ENCODE results near the gene MKLN1.
"Not testable (repeated sequence)": the region's sequence is repeated elsewhere in the genome, so short reads cannot be mapped to it uniquely, and the experiment has no call there.

The MKLN1 gene
- total RNA-seq, result 82.8 to 136 reads per million in 2 donors

DNA sequence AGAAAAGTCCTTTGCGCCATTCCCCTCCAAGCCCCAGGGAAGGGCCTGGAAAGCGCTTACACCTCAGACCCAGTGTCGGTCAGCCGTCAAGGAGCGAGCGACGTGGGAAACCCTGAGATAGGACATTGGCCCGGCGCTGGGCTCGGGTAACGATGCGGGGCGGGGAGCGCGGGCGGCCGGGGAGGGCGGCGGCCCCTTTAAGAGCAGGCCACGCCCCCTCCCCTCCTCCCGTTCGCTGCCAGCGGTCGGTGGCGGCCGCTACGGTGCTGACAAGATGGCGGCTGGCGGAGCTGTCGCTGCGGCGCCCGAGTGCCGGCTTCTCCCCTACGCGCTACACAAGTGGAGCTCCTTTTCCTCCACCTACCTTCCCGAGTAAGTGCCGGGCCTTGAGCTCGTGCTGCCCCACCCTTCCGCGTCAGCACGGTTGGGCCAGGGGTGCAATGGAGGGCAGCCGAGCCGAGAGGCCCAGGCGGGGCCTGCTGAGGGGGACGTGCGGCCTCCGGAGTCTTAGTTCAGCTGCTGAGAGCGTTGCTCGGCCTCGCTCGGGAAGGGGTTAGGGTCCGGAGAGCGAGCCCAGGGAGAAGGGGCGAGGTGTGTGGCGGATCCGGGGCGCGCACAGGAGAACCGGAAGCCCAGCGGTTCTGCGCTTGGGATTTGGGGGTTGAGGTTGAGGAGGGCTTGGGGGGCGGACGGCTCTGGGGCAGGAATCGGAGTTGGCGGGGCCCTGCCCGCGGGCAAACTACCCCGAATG is at the start of gene MKLN1:
TSS of gene MKLN1 (plus strand) at position 251 of the 751 bp plus-strand sequence. CDS start at position 275, 24 bp downstream.
- peak; percentile 85 for DNase-seq

DNA sequence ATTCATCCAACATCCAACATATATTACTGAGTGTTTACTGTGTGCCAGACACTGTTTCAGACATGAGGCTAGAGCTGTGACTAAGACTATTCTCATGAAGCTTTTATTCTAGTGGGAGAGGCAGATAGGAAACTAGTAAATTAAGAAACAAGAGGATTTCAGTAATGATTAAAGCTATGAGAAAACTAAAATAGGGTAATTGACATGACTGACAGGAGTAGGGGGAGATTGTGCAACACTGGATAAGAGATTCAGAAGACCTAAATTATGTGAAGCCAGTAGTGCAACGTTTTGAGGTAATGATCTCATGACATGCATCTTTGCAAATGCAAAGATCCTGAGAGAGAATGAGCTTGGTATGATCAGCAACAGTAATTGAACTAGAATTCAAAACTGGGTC is 48.6 kb upstream of the MKLN1 start:
- no peak for DNase-seq

DNA sequence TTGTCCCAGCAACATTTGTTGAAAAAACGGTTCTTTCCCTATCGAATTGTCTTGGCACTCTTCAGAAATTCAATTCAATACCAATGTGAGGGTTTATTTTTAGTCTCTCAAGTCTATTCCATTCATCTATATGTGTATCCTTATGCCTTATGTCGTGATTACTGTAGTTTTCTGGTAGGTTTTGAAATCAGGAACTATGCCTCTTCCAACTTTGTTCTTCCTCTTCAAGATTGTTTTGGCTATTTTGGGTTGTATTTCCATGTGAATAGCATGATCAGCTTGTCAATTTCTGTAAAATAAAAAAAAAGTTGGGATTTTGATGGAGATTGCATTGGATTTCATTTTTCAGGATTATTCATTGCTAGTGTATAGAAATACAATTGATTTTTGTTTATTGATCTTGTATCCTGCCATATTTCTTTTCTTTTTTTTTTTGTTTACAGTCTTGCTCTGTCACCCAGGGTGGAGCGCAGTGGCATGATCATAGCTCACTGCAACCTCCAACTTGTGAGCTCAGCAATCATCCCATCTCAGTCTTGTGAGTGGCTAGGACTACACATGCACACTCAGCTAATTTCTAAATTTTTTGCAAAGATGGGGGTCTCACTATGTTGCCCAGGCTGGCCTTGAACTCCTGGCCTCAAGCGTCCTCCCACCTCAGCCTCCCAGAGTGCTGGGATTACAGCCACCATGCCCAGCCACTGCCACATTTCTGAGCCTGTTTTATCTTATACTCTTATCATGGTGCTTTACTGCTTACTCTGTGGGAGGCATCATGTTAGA is 46.2 kb upstream of the MKLN1 start:
- DNase-seq, result no peak

DNA sequence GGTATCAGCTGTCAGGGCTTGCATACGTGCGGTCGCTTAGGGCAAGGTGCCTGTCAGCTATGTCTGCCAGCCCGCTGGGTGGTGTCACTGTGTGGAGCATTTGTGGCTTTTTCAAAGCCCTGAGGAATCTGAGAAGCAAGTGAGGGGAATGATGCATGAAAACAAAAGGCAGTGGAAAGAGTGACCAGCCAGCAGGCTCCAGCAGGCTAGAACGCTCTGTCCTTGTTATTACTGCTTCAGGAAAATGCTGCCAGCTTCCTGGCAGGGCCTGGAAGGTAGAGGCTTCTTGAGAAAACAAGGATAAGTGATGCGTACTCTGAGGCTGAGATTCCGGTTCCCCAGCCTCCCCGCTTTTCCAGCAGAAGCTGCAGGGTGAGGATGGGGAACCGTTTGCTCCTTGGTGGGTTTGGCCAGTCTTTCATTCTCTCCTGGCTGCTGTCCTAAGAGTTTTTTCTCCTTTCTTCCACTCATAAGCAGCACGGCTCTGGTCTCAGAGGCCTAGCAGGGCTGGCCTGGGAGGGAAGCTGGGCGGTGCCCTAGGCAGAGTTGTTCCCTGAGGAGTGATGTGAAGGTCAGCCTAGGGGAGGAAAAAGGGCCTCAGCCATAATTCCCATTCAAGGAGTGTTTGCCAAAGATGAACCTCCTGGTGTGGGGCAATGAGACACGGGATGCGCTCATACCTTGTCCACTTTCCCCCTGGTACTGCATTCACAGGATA is 42.8 kb upstream of the MKLN1 start:
- no peak for DNase-seq

DNA sequence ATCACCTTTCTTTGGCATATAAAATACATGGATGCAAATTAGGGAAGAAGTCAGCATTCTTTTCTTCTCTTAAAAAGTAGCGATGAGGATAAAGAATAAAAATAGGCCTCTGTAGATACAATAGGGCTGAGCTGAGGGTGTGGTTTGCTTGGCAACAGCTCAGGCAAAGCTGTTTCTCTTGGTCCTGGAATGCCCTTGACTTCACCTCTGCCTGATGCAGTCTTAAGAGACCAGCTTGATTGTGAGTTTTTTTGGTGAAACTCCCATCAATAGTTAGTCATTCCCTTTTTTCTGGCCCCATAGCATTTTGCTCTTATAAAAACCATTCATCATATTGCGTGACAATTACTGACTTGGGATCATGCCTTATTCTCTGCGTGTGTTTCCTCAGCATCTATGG is 42.1 kb upstream of the MKLN1 start:
- DNase-seq, result no peak

DNA sequence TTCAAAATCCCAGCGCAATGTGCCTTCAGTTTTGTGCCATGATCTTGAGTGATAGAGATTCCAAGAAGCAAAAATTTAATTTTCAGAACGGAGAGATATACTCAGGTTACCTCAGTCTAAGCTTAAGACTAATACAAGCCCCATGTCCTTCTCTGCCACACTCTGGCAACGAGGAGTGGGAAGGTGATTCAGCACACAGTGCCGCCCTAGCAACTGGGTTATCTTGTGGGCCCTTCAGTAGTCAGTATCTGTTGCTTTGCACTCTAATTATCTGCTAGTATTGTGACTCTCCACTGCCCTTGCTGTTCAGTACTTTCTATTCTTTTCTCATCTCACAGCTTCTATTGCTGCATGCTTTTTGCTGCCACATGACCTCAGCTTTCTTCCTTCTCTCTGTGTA is 39.2 kb upstream of the MKLN1 start:
- no peak for DNase-seq

DNA sequence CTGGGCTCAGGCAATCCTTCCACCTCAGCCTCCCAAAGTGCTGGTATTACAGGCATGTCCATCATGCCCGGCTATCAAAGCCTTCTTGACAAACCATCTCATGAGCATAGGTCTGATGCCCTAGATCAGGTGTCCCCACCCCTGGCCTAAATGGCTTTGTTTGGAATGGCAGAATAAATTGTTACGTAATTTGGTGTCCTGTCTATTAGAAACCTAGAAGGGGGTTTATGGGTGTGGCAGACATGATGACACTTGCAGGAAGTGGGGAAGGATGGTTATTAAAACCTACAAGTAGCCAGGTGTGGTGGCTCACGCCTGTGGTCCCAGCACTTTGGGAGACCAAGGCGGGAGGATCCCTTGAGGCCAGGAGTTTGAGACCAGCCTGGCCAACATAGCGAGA is 38.6 kb upstream of the MKLN1 start:
- DNase-seq, result no peak

DNA sequence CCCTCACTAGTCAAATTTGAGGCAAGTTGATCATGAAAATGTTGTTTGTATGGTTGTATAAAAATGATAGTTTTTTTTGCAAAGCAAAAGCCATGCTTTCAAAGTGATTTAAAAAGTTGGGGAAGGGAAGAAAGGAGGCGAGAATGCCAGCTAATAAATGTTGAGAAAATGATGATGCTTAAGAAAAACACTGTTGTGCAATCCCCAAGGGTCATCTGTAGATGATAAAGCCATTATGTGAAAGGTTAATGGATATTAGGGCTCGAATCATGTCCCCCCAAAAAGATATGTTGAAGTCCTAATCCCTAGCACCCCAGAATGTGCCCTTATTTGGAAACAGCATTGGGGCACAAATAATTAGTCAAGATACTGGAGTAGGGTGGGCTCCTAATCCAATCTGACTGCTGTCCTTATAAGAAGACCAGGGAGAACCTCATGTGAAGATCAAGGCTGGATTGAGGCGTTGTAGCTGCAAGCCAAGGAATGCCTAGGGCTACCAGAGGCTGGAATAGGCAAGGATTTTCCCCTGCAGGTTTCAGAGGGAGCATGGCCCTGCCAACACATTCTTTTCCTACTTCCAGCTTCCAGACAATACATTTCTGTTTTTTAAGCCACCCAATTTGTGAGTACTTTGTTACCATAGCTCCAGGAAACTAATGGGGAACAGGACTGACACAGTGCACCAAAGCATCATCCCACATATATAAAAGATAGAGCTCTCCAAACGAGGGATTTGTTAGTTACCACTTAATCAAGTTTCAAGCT is 35.4 kb upstream of the MKLN1 start:
- DNase-seq, result no peak

DNA sequence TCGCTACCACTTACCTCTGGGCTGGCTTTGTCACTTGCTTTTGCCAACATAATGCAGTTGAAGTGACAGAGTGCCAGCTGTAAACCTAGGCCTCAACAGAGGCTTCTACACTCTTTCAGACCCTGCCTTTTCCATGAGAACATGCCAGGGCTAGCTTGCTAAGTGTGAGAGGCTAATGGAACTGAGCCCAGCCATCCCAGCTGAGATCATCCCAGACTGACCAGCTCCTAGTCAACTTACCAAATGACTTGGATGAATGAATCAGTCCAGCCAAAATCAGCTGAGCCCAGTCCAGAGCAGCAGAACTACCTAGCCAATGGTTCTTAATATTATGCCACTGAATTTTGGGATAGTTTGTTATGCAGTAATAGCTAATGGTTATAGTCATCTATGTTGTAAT is 34.7 kb upstream of the MKLN1 start:
- no peak for DNase-seq

DNA sequence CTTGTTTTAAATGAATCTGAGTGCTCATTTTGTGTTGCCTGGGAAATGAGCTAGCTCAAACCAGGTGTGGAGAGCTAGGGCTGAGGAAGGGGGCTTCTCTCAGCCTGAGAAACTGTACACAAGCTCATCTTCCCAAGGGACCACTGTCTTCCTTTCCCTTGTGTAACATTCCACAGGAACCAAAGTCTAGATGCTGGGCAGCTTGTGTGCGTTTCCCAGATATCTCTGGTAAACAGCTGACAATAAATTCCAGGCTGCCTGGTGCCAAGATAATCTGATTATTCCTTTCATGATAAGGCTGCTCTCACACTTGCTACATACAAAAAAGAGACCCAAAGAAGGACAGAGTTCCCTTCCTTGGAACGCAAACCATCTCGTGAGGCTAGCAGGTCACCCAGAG is 33.1 kb upstream of the MKLN1 start:
- no peak for DNase-seq

DNA sequence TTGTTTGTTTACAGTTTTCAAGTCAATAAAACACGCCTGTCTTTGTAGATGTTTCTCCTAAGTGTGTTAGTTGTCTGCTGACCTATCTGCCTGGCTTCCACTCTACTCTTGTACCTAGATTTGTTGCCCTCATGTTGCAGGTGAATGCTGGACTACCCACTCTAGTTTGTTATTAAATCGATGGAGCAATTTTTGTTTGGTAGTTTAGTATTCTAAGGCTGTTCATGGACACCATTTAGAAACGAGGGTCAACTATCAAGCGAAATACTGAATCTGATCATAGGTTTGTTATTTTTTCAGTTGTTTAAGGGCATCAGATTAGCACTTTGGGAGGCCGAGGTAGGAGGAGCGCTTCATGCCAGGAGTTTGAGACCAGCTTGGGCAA is 29.1 kb upstream of the MKLN1 start:
- no peak for DNase-seq

DNA sequence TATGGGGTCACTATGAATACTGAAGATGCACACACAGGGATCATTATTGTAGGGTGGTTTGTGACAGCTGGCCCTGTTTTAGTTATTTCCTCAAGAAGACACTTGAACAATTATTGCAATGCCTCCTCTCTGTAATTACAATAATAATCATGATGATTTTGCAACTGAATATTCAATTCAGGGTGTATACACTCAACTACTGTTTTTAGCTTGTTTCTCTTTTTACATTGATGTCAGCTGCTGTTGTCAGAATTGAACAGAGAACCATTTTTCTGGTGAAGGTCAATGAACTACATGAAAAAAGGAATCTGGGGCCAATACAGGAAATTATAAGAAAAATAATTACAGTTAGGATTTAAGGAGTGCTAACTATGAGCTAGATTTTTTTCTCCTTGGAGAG is 28.6 kb upstream of the MKLN1 start:
- DNase-seq, result no peak

DNA sequence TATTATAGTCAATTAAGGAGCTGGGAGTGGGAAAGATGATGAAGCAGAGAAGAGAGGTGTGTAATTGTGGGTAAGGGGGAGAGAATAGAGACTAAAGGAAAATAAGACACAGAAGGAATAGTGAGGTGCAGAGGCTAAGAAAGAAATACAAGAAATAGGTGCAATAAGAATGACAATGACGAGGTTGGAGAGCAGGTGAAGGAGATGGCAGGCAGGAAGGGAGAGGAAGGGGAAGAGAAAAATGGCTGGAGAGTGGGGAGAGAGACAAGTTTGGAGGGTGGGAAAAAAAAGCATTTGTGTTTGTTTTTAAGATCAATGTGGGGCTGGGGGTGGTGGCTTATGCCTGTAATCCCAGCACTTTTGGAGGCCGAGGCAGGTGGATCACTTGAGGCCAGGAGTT is 27.6 kb upstream of the MKLN1 start:
- DNase-seq, result no peak

DNA sequence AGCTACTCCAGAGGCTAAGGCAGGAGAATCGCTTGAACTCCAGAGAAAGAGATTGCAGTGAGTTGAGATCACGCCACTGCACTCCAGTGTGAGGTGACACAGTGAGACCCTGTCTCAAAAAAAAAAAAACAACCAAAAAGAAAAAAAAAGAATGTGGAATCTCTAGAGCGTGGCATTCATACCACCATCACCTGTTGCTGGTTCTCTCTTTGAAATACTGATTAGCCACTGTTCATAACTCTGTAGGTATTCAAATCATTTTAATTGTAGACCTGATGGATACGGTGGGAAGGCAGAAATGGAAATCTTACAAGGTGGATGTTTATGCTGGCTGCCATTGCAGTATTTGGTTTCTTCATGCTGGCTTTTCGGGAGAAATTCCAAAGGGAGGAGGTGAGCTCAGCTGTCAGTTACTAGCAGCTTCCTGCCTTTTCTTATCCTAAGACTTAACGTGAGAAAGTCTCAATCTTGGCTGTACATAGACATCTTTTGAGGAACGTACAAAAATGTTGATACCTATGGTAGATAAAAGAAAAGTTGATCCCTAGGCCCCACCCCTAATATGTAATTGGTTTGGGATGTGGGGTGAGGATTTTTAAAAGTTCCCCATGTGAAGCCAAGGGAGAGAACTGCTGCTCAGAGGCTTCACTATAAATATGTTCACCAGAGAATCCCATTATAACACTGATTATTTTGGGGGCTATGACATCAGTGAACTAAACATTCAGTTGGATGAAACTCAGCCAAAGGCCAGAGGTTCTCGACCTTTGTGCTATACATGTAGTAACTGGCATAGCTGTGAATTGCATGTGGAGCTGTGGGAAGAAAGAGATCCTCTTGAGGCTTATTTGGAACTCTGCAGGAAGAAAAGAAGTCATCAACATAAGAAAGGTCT is 26.9 kb upstream of the MKLN1 start:
- no peak for DNase-seq

DNA sequence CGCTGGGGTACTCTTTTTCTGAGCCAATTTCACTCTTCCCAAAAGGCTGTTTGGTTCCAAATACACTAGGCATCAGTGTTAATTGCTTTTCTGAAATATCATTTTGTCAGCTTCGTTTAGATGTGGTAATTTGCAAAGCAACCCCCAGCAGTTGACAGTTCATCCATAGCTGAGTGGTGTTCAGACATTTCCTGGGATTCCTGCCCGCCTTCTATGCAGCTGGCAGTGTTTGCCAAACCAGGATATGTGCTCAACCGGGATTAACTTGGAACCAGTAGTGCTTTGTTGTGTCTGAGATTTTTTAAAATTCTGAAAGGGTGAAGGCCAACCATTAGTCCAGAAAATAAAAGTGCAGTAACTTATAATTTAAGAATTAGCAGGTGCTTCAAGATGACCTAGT is 25.2 kb upstream of the MKLN1 start:
- no peak for DNase-seq

DNA sequence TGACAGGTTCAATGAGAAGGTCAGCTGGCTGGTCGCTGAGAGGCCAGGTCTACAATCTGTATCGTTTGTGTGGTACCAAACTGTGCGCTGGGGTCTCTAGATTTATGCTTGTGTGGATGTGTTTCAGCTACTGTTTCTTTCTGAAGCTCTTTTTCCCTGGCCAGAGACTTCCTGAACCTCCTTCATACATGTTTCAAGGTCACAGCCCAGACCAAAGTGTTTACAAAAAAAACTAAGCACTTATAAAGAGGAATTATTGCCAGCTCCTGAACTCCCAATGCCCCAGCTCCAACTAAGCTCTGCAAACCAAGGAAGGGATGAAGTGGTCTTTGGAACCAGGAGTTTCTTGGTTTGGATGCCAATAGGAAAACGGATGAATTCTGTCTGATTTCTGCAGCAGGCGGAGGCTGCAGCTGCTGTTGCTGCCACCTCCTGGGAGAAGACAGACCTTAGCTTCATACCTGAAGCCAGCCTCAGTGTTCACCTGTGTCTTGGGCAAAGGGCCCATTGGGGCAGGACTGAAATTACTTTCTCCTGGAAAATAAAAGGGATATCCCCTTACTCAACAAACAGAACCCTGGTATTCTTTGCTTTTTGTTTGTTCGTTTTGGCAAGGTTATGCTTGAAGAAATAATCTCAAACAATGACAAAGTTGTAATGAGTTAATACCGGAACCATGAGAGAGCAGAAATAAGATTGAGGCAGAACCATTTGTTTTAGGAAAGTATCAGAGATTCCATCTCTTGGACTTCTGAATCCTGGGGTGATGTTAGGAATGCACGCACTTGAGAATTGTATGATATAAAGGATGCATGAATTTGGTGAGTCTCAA is 24.6 kb upstream of the MKLN1 start:
- DNase-seq, result no peak

DNA sequence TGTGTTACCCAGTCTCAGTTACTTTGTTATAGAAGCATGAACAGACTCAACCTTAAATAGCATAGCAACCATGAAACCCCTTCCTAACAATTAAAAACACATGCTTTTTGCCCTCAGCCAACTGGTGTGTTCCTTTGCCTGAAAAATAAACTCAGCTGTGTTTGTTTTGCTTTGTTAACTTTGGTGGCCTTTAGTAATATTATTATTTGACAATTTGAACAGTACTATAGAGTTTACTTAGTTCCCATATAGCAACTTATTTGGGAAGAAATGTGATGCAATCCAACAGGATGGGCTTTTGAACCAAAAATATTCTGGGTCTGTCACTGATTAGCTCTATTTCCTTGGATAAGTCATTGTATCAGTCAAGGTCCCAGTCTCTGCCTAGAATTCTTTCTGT is 22.5 kb upstream of the MKLN1 start:
- DNase-seq, result no peak

DNA sequence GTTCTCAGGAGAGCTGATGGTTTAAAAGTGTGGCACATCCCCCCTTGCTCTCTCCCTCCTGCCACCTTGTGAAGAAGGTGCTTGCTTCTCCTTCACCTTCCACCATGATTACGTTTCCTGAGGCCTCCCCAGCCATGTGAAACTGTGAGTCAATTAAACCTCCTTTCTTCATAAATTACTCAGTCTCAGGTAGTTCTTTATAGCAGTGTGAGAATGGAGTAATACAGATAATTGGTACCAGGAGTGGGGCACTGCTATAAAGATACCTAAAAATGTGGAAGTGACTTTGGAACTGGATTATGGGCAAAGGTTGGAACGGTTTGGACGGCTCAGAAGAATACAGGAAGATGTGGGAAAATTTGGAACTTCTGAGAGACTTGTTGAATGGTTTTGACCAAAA is 21.6 kb upstream of the MKLN1 start:
- not testable (repeated sequence) for DNase-seq

DNA sequence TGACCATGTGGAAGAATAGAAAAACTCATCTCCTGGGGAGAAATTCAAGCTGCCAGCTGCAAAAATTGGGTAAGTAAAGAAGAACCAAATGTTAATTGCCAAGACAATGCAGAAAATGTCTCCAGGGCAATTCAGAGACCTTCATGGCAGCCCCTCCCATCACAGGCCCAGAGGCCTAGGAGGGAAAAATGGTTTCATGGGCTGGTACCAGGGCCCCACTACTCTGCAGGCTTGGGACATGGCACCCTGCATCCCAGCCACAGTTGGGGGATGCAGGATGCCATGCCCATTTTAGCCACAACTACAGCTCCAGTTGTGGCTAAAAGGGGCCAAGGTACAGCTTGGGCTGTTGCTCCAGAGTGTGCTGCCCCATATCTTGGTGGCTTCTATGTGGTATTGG is 20.9 kb upstream of the MKLN1 start:
- DNase-seq, result no peak

DNA sequence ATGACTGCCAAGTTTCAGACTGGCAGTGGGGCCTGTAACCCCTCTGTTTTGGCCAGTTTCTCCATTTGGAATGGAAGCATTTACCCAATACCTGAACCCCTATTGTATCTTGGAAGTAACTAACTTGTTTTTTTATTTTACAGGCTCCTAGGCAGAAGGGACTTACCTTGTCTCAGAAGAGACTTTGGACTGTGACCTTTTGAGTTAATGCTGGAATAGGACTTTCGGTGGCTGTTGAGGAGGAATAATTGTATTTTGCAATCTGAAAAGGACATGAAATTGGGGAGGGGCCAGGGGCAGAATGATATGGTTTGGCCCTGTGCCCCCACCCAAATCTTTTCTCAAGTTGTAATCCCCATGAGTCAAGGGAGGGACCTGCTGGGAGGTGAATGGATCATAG is 20.0 kb upstream of the MKLN1 start:
- DNase-seq, result no peak

DNA sequence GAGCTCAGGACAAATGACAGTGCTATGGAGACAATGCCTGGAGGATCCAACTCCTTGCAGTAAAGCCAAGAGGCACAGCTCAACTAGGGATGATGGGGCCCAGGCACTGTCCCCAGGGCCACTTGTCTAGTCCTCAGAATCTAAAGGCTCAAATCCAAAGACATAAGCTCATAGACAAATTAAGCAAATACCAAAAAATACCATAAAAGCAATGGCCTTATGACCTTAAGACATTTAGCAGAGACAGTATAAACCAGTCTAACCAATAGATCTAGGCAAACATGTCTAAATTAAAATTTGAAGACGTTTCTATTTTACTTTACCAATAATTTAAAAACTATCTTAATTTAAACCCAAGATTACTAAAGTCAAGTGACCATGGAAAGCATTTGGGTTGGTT is 14.8 kb upstream of the MKLN1 start:
- no peak for DNase-seq
